GM18508 (cell line): ENCODE data around the gene USHBP1.

Experiments
- ATAC-seq: cut with Tn5 transposase; IDR thresholded peaks from one replicate; pipeline ENCODE4 v1.9.1; 2021; ENCODE audit warnings: moderate number of reproducible peaks; ENCODE audit not compliant: insufficient read depth, unreplicated experiment

The USHBP1 gene

DNA sequence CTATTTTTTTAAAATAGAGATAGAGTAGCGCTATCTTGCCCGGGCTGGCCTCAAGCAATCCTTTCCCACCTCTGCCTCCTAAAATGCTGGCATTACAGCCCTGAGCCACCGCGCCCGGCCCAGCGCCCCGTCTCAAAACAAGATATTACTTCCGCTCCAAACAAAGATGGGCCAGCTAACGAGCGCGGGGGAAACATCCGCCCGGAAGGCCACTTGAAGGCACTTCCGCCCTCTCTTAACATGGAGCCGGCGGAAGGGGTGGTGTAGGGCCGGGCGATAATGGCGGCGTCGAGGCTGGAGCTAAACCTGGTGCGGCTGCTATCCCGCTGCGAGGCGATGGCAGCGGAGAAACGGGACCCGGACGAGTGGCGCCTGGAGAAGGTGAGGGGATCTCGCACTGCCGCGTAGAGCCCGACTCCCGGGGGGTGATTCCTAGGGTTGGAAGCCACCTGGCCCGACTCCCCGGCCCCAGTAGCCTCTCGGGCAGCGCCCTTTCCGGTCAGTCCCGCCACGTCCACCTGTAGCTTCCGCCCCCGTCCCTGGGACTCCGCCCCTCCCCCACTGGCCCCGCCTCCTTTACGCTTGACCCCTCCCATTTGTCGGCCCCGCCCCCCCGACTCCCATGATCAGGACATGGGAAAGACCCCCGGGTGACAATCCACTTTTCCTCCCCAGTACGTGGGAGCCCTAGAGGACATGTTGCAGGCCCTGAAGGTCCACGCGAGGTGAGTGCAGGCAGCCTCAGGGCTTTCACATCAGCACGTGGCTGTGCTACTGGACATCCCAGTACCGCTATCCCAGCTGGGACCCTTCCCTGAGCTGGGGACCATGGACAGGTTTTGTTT is 49.2 kb downstream of the USHBP1 start, which contains the start of gene USE1:
Gene USE1, plus strand, starts transcription at position 231 of the 845 bp plus-strand sequence. Its CDS starts 49 bp downstream, at position 280.
- ATAC-seq: no peak

DNA sequence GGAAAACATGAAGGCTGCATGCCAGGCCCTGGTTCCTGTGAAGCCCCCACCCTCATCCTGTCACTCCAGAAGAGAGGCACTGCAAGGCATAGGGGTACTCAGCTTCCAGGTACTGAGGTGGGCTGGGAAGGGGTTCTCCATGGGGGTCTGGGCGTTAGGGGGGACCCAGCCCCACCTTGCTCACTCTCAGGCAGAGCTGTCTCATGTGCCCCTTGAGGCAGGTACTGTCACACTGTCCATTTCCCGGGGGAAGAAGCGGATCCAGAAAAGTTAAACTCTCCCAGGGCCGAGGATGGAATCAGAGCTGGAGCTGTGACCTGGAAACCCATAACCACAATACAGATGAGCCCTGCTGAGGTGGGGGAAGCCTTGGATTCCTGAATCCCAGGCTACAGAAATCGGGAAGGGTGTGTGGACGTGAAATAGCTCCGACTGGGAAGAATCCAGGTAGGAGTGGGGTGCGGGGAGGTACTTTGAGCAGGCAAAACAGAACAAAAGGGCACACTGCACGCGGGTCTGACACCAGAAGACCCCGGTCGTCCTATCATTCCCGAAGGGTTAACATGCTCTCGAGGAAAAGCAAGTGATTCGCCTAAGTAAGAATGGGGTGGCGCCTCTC is 49.9 kb downstream of the USHBP1 start:
- no peak for ATAC-seq

DNA sequence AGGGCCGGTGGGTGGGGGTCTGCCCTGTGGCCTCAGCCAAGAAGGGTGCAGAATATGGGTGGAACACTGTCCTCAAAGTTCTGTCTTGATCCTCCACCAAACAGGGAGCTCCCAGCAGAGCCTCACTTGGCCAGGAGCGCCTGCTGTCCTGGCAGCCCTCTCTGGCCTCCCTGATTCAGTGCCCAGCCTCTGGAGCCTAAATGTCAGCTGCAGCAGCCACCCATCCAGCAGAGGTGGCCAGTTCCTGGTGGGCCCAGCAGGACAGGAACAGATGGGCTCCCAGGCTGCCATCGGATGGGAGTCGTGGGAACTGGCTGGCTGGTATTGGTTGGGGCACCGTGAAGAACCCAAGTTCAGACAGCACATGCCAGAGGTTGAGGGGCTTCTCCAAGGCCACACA is 51.2 kb downstream of the USHBP1 start:
- no peak for ATAC-seq

DNA sequence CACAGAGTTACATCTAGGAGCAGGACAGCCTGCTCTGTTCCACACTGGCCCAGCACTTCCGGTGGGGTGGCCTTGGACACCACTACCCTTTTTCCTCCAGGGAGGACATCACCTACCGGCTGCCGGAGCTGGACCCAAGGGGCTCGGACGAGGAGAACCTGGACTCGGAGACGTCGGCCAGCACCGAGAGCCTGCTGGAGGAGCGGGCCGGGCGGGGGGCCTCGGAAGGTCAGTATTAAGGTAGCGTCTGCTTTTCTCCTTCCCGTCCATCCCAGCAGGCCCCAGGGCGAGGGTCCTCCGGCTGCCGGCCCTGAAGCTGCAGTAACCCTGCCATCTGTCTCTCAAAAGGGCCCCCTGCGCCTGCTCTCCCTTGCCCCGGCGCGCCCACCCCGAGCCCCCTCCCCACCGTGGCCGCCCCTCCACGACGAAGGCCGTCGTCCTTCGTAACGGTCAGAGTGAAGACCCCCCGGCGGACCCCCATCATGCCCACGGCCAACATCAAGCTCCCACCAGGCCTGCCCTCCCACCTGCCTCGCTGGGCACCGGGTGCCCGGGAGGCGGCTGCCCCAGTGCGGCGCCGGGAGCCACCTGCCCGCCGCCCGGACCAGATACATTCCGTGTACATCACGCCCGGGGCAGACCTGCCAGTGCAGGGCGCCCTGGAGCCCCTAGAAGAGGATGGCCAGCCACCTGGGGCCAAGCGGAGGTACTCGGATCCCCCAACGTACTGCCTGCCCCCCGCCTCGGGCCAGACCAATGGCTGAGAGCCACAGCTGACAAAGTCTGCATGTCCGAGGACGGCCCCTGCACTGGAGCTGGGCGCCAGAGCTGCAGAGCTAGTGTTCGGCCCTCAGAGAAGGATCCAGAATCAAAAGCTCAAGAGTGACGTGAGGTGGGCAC is 52.7 kb downstream of the USHBP1 start:
- ATAC-seq: no peak

GRCh38 chr19:17210296-17210695 is 54.2 kb downstream of the USHBP1 start:
- no peak for ATAC-seq

DNA sequence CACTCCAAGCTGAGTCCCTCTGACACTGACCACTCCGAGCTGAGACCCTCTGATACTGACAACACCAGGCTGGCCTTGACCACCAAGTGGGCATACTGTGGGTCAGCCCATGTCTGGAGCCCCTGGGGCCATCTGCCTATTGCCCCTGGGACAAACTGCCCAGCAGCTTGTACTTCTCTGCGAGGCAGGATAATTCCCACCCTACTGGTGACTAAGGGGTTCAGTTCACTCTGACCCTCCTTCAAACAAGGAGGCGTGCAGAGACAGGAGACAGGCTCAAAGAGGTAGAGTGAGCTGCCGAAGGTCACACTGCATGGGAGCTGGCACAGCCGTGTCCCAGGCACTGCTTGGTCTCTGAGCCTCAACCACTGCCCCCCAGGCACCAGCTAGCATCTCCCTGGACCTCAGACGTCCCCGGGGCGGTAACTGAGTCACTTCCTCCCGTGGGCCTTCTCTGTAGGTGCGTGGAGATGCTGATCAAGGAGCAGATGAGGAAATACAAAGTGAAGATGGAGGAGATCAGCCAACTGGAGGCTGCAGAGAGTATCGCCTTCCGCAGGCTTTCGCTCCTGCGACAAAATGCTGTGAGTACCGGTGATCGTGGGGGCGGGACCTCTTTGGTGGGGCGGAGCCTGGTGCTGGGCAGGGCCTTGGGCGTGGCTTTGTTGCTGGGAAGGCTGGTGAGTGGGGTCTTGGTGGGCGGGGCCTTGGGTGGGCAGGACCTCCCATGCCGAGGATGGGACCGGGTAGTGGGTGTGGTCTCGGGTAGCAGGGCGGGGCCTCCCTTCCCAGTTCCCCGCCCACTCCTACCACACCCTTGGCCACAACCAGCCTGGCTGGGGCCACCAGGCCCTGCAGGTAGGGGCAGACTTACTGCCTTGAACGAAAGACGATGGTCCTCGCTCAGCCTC is 55.2 kb downstream of the USHBP1 start:
- ATAC-seq: no peak

GRCh38 chr19:17206736-17207581 is 57.6 kb downstream of the USHBP1 start:
- no peak for ATAC-seq

DNA sequence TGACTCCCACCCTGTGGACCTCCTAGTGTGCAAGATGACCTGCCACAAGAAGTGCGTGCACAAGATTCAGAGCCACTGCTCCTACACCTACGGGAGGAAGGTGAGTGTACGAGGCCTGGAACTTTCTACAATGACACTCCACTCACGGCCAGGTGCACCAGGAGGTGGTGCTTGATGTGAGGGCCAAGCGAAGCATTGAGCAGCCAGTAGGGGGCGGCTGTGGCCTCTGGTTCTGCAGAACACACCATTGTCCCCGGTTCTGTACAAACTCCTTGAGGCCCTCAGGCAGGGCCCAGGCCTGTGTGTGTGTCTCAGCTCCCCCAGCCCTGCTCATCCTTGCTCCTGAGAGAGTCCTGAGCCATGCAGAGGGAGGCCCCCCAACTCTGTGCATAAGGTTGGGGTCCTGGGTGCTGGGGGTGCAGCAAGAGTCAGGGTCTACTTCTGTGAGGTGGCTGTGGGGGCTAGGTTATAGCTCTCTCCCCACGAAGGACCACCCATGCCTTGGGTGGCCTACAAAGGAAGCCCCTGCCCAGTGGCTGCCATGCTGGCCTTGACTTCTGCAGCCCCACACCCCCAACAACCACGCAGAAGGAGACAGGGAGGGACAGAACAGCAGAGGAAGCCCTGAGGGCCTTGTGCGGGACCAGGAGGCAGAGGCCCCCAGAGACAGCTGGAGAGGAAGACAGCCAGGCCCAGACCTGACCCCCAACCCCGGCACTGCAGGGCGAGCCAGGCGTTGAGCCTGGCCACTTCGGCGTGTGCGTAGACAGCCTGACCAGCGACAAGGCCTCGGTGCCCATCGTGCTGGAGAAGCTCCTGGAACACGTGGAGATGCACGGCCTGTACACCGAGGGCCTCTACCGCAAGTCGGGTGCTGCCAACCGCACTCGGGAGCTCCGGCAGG is 59.1 kb downstream of the USHBP1 start:
- no peak for ATAC-seq

- no peak for ATAC-seq
Measured at GRCh38 chr19:17202713-17203112, 61.8 kb downstream of the USHBP1 start.

- ATAC-seq: no peak
Measured at GRCh38 chr19:17202249-17202648, 62.3 kb downstream of the USHBP1 start.

- ATAC-seq: no peak
Measured at GRCh38 chr19:17200408-17201079, 64.0 kb downstream of the USHBP1 start.
